A673 (cell line): Measurements from ENCODE around the gene IMPDH1.

Experiments
- CTCF ChIP-seq: fragments of 300-800, 200-600 bp; sonication (generic); conservative IDR thresholded peaks from 2 replicates; pipeline ENCODE4 v1.5.1; 2017; ENCODE audit warnings: low read depth, mild to moderate bottlenecking, antibody characterized with exemption, low read length, moderate library complexity, mixed read lengths
- EZH2 ChIP-seq: fragments of 200-600 bp; sonication (generic); IDR thresholded peaks from 2 replicates; pipeline ENCODE4 v1.6.1; 2017; ENCODE audit warnings: borderline replicate concordance, low read depth, mild to moderate bottlenecking, mixed read lengths, antibody characterized with exemption, low read length; ENCODE audit not compliant: poor library complexity, severe bottlenecking

GRCh38 chr7:128389085-128389617 is 20.6 kb downstream of the IMPDH1 start:
- no peak for TF ChIP-seq CTCF
- no peak for TF ChIP-seq EZH2
